CMK (cell line): Measurements from ENCODE around the gene LCE1B.

Source experiments
- DNase-seq: peaks from one replicate; pipeline ENCODE4 v3.0.0-alpha.2; 2010; ENCODE audit warnings: low read depth

LCE1B gene, protein sequence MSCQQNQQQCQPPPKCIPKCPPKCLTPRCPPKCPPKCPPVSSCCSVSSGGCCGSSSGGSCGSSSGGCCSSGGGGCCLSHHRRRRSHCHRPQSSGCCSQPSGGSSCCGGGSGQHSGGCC

DNA sequence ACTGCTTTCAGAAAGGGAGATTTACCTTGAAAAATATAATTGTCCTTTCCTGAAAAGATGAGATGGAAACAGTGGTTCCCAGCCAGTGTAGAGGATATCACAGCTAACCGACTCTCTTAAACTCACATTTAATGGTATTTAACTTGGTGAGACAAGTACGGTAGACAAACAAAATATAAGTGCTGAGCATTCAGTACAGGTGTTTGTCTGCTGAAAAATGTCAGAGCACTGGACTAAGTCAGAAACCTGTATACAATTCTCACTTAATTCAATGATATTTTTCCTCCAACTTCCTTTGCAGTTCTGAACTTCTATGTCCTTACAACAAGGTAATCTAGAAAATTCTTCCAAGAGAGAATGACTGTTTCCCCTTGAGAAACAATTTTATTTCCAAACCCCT lies at the start of gene LCE1B:
LCE1B (plus strand) TSS at position 301 of the 400 bp plus-strand sequence. CDS start 476 bp downstream, outside the sequence.
- DNase-seq, result no peak

DNA sequence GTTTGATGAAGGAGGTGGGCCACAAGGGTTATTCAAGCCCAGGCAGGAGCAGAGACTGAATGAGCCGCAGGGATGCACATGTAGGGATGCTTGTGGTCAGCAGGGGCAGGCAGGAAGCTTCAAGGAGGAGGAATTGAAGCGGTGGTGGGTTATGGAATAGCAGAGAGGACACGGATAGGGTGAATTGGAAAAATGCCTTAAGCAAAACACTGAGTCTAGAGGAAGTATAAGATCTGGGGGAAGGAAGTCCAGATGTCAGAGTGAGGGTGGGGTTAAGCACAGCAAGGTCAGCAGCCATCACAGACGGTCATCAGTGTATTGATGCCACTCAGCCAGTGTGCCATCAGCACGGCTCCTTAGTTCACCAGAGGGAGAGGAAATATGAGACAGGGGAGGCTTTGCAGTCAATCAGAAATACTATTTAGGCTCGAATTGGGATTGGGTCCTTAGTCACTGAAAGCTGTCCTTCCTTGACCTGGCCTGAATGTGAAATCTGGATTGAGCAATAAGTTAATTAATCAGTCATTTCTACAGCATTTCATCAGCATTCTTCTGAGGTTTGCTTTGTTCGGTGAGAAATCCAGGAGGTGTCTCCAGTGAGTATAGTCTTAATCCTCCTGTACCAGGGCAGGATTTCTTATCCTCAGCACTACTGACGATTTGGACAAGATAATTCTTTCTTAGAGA lies 42.8 kb upstream of the LCE1B start:
- DNase-seq, result no peak

DNA sequence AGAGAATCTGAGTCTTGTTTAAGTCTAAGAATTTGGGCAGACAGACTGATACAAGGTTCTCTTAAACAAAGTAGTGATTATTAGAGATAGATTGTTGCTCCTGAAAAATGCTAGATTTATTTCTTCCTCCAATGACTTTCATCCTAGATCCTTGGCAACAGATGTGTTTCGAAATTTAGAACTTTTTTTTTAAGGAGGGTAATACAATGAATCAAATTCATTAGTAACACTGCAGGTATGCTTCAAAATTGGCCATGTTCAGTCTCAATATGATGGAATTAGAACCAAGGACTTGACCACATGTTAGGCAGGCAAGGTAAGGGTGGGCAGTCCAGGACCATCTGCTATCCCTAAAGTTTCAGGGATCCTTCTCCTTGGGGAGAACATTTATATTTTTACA lies 41.4 kb upstream of the LCE1B start:
- DNase-seq, result no peak

DNA sequence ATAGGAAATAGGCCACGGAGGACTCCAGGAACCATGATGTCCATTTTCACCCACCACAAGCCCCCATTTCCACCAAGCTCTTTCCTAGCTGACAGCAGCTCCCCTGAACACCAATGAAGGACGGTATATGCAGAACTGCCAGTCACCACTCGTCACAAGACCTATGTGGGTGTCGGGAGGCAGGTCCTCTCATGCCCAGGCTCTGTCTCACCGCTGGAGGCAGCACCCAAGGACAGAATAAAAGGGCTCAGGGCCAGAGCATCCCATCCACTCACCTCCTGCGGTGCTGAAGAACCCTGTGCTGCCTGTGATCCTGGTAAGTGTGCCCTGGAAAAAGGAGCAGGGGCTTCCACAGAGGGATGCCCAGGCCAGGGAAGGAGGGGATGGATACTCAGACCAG lies 36.9 kb upstream of the LCE1B start, which contains the start of gene LCE1F:
LCE1F (plus strand) TSS at position 266 of the 400 bp plus-strand sequence. CDS start 1,232 bp downstream, outside the sequence.
- no peak for DNase-seq

DNA sequence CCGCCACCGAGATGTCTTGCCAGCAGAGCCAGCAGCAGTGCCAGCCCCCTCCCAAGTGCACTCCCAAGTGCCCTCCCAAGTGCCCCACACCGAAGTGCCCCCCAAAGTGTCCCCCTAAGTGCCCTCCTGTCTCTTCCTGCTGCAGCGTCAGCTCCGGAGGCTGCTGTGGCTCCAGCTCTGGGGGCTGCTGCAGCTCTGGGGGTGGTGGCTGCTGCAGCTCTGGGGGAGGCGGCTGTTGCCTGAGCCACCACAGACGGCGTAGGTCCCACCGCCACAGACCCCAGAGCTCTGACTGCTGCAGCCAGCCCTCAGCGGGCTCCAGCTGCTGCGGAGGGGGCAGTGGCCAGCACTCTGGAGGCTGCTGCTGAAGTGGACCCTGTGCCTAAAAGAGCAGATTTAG lies 35.4 kb upstream of the LCE1B start:
- no peak for DNase-seq

DNA sequence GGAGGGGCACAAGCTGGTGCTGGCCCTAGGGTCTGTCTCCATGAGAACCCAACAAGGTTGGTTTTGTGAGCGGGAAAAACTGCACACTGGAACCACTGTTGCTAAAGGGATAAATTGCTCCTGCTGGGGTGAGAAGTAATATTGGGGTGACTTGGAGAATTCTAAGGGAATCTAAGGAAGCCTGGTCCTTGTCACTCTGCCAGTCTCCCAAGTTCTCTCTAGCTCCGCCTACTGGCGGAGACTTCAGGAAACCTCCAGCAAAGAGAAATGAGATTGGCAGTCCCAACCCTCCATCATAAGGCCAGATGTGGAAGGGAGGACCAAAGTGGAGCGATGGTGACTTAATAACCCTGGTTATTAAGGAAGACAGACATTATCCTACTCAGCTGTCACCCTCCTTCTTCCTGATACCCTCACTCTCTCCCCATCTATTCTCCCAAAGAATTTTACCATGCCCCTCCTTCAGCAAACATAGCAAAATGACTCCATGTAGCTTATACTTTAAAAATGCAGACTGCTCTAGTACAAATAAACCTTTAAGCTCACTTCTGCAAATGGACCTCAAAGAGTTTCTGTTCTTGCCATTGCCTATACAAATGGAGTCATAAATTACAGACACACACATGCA lies 34.1 kb upstream of the LCE1B start:
- DNase-seq, result no peak

DNA sequence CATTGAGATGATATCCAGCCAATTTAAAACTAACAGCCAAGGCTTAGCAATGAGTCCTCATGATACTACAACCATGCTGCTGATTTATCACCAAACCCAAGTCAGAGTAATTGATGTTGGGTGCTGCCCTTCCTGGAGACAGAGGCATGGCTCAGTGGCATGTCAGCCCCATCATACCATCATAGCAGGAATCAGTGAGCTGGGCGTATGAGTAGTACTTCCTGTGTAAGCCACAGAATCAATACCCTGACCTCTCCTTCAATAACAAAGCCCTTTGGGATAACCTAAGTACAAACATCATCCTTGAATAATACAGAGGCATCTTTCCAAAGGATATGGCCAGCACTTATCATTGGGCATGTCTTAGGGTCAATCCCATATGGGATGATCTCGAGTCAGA lies 28.7 kb upstream of the LCE1B start:
- DNase-seq, result no peak

DNA sequence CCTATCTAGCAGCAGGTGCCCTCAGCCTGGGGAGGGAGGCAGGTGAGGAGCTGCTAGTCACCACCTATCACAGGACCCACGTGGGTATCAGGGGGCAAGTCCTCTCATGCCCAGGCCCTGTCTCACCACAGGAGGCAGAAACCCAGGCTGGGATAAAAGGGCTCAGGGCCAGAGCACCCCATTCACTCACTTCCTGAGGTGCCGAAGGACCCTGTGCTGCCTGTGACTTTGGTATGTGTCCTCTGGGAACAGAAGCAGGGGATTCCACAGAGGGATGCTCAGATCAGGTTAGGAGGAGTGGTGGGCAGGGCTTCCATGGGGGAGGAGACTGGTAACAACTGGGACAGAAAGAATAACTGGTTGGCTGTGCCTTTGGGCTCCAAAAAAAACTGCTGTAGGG lies 25.7 kb upstream of the LCE1B start, which contains the start of gene LCE1E:
LCE1E (plus strand) TSS at position 181 of the 400 bp plus-strand sequence. CDS start 1,043 bp downstream, outside the sequence.
- no peak for DNase-seq

DNA sequence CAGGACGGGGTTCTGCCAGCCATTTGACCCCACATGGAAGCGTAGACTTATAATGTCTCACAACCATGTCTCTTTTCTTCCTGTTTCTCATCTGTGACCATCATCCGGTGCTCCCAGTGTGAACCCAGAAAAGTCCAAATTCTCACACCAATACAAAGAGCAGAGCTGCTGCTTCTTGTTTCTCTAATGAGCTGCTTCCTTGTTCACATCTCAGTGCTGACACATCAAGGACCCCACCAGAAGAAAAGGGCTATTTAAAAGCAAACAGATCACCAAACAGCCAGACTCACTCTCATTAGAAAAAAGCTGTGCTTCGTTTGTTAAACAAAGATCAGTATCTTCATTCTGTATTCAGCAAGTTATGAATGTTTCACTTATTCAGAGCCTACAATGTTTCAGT lies 16.1 kb upstream of the LCE1B start:
- no peak for DNase-seq

DNA sequence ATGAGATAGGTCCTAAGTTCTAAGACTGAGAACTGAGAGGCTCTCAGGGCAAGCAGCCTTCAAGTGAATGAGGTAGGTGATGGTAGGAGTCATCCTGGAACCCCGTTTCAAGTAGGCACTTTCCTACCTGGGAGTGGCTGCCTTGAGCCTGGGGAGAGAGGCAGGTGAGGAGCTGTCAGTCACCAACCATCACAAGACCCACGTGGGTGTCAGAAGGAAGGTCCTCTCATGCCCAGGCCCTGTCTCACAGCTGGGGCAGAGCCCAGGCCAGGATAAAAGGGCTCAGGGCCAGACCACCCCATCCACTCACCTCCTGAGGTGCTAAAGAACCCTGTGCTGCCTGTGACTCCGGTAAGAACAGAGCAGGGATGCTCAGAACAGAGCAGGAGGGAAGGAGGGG lies 15.3 kb upstream of the LCE1B start, which contains the start of gene LCE1D:
LCE1D (plus strand) TSS at position 301 of the 400 bp plus-strand sequence. CDS start 1,074 bp downstream, outside the sequence.
- no peak for DNase-seq

DNA sequence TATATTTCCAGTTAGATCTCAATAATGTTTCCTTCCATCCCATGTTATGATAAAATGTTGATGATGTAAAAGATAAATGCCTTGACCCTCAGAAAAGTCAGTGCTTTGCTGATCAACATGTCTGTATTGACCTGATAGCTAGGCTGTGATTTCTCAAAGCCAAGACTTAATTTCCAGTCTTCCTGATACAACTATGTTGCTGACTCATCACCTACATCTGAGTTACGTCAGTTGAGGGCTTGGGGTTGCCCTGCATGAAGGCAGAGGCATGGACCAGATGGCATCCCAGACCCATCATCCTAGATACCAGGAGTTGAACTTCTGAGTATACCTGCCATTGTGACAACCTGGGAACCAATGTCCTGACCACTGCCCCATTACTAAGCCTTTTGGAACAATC lies 10.4 kb upstream of the LCE1B start:
- DNase-seq, result no peak

DNA sequence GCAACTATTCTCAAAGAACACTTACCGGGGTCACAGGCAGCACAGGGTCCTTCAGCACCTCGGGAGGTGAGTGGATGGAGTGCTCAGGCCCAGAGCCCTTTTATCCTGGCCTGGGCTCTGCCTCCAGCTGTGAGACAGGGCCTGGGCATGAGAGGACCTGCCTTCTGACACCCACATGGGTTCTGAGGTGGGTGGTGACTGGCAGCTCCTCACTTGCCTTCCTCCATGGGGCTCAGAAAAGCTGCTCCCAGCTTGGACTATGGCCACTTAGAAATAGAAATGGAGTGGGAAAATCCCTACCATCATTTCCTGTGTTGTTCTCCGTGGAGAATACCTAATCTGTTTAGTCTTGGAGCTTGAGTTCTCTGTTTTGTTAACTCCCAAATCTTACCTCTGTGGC lies 5.2 kb upstream of the LCE1B start, which contains the start of gene LCE1C:
LCE1C (minus strand) TSS at position 76 of the 400 bp plus-strand sequence. CDS start 1,173 bp downstream, outside the sequence.
- DNase-seq, result no peak

DNA sequence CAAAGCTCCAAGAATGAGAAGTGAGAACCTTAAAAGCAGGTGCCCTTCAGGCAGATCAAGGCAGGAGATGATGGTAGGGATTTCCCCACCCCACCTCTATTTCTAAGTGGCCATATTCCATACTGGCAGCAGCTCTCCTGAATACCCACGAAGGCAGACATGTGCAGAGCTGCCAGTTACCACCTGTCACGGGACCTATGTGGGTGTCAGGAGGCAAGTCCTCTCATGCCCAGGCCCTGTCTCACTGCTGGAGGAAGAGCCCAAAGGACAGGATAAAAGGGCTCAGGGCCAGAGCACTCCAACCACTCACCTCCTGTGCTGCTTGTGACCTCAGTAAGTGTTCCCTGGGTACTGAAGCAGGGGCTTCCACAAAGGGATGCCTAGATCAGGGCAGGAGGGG lies 721 bp upstream of the LCE1B start:
- no peak for DNase-seq

DNA sequence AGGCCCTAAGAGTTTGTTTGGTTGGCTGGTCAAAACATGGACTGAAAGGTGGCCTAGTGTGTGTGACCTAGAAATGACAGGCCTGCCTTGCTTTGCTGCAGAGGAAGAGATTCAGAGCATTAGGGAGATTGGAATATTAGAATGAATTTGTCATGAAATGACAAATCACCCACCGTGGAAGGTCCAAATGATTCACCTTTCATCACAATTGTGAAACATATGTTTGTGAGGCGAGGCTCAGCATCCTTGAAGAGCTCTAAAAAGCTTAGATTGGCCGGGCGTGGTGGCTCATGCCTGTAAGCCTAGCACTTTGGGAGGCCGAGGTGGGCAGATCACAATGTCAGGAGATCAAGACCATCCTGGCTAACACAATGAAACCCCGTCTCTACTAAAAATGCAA lies 5.5 kb downstream of the LCE1B start:
- DNase-seq, result no peak

DNA sequence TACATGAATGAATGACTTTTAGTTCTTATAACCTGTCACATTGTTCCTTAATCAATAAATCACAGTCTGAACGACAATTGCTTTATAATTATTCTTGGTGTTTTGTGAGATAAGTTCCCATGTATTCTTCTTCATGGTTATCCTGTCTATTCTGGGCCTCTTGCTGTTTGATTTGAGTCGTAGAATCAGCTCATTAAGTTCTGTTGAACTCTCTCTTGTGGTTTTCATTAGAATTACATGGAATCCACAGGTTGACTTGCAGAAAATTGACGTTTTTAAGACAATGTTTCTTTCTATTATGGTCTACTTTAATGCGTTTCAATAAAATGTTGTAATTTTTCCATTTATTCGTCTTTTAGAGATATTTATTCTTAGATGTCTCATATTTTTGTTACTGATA lies 11.5 kb downstream of the LCE1B start:
- DNase-seq, result no peak

DNA sequence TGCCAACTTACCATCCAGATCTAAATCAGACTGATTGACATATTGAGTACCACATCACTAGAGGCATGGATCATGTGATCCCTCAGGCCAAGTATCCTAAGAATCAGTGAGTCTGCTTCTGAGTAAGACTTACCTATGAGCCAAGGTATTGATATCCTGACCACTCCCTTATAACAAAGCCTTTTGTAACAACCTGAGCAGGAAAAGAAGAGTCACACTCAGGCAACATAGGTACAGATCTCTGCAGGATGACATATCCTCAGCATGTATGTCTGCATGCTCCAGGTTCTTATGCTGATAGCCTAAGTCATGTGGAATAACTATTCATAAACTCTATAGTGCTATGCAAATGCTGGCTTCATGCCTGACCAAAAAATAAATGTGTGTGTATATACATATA lies 13.2 kb downstream of the LCE1B start:
- DNase-seq, result no peak

DNA sequence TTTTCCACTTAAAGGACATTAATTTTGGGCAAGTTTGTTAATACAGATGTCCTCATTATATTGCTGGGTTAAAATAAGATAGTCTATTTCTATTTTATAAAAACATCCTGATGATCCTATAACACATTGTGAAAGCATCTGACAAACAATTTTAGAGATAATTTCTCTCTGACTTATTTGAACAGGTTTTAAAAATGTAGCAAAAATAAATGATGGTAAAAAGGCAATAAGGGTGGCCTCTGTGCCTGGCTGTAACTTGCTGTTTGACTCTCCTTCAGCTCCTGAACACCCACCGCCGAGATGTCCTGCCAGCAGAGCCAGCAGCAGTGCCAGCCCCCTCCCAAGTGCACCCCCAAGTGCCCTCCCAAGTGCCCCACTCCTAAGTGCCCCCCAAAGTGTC lies 15.4 kb downstream of the LCE1B start, which contains the start of gene LCE1A:
LCE1A (plus strand) TSS at position 301 of the 400 bp plus-strand sequence; CDS start at position 301, 0 bp downstream.
- no peak for DNase-seq

DNA sequence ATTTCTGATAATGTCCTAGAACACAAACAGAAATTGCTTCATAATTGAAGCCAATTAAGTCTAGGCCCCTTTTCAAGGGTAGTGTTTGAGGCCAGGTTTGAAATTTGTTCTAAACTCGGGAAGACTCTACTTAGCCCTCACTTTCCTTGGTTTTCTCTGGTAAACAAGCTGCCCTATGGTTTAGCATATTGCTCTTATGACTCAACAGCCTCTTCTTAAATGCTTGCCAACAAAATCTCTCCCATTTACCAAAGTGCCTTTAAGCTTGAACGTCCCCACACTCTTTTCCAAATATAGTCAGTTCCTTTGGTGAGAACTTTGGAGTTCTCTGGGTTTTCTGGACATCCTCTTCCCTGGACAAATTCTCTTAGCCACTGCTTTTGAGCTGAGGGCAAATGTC lies 25.1 kb downstream of the LCE1B start:
- no peak for DNase-seq

DNA sequence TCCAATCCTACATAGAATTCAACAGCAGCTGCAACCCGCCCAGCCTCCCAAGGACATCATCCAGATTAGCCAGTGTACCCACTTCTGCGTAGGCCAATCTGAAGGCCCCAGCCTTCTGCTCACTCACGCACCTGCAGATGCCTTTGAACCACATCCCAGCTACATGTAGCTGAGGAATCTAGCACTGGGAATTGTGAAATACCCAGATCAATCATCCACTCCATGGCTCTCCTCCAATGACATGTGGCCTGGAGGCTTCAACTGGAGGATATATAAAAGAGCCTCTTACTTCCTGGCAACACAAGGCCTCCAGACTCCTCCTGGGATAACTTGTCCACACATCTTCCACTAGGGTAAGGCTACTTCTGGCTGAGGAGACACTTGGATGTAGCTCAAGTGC lies 30.8 kb downstream of the LCE1B start, which contains the start of gene LCE6A:
LCE6A (plus strand) TSS at position 301 of the 400 bp plus-strand sequence. CDS start 665 bp downstream, outside the sequence.
- no peak for DNase-seq

DNA sequence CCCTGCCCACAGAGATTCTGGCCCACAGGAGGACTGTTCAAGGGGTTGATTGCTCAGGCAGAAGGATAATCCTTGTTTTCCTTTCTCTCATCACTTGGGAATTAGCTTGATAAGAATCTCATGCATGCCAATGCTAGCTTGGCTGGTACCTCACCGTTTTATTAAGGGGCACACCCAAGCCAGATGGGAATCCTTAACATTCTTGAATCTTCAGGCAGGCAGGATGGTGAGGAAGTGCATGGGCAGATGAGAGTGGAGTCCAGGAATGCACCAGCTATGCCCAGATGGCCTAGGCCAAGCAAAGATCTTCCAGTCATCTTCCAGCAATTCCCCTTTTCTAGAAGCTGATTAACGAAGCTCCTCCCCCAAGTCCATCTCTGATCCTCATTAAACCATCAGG lies 43.9 kb downstream of the LCE1B start:
- no peak for DNase-seq

DNA sequence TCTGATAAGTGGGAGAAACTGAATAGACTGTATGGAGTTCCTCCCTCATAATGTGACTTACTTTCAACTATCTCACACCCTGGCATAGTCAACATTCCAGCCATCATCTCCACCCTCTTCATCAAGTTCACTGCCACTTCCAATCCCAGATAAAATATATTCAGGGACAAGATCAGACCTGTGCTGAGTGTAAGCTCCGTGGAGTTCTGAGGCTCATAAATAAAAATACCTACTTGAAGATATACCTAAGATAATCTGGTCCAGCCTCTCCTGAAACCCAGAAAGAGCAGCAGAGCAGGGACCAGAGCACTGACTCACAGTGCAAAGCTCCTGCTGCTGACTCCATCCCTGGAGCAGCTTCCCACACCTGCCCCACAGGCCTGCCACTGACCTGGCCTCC lies 46.3 kb downstream of the LCE1B start:
- DNase-seq, result no peak

DNA sequence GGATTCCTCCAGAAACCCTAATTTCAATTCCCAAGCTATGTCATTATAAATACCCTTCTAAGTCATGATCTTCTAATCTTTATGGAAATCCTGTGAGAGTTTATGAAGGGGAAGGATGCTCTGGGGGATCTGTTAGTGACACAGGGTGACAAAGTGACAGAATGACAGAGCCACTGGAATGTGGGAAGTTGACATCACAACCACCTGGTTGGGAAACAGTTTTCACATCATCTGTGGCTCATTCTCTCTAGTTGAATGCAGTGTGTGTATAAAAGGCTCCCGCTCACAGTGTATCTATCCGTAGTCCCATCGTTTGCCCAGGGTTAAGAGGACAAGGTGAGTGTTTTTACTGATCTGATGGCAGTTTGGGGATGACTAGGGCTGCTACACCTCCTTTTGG lies 47.9 kb downstream of the LCE1B start, which contains the start of gene LCE7A:
LCE7A (plus strand) TSS at position 301 of the 400 bp plus-strand sequence. CDS start 702 bp downstream, outside the sequence.
- no peak for DNase-seq

DNA sequence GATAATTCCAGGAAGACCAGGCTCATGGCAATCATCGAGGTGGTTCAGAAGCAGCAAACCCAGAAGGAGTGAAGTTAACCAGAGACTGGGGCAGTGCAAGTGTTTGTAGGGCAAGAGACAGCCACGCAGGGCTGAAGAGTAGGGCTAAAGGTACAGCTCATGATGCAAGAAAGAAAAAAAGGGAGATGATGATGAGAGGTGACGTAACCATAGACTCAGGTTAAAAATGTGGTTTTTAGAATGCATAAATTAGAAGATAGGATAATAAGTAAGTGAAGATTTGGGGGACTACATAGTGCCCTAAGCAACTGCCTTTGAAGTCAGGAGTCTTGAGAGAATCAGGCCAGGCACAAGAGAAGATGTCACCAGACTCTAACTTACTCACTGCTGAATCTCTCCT lies 48.4 kb downstream of the LCE1B start:
- DNase-seq, result no peak
